DMS153 treated with DMSO at 0.1 percent for 48 hours (cell line): ENCODE measurements around the gene DMBX1.

Experiments used
- DNase-seq: peaks from one replicate; lab custom pipeline; 2025; ENCODE audit not compliant: unreplicated experiment; lab: John Stamatoyannopoulos, UW

Gene DMBX1

GRCh38 chr1:46497020-46497419, 7.4 kb downstream of the DMBX1 start:
- no peak for DNase-seq

- no peak for DNase-seq
Observed at GRCh38 chr1:46497665-46498064, 8.0 kb downstream of the DMBX1 start.

GRCh38 chr1:46501528-46501927, 11.9 kb downstream of the DMBX1 start:
- no peak for DNase-seq

- no peak for DNase-seq
Observed at GRCh38 chr1:46503421-46503820, 13.8 kb downstream of the DMBX1 start.

GRCh38 chr1:46506470-46507219, 17.0 kb downstream of the DMBX1 start:
- no peak for DNase-seq

- no peak for DNase-seq
Observed at GRCh38 chr1:46508757-46509156, 19.1 kb downstream of the DMBX1 start.

- DNase-seq: no peak
Observed at GRCh38 chr1:46510341-46510997, 20.8 kb downstream of the DMBX1 start.

- no peak for DNase-seq
Observed at GRCh38 chr1:46510998-46511365, 21.3 kb downstream of the DMBX1 start.

GRCh38 chr1:46512135-46512791, 22.6 kb downstream of the DMBX1 start:
- no peak for DNase-seq

- no peak for DNase-seq
Observed at GRCh38 chr1:46512792-46513190, 23.2 kb downstream of the DMBX1 start.

- DNase-seq: no peak
Observed at GRCh38 chr1:46513536-46513935, 23.9 kb downstream of the DMBX1 start.

- no peak for DNase-seq
Observed at GRCh38 chr1:46515576-46515975, 25.9 kb downstream of the DMBX1 start.

GRCh38 chr1:46516200-46516950, 26.7 kb downstream of the DMBX1 start:
- DNase-seq: no peak

GRCh38 chr1:46517010-46517600, 27.5 kb downstream of the DMBX1 start:
- peak; percentile 98 for DNase-seq

GRCh38 chr1:46517932-46518498, 28.4 kb downstream of the DMBX1 start:
- DNase-seq: no peak

GRCh38 chr1:46519209-46519608, 29.6 kb downstream of the DMBX1 start:
- no peak for DNase-seq

GRCh38 chr1:46520063-46520911, 30.7 kb downstream of the DMBX1 start:
- DNase-seq: peak; percentile 61

- DNase-seq: no peak
Observed at GRCh38 chr1:46521414-46521813, 31.8 kb downstream of the DMBX1 start.

GRCh38 chr1:46522184-46522968, 32.7 kb downstream of the DMBX1 start:
- no peak for DNase-seq
